ENCODE measurements around the gene PSEN2.
"Not testable (repeated sequence)": the region's sequence is repeated elsewhere in the genome, so short reads cannot be mapped to it uniquely, and the experiment has no call there.

GRCh38 chr1:226834179-226834578 lies 36.2 kb upstream of the PSEN2 start:
- TF ChIP-seq, protein P1, sequence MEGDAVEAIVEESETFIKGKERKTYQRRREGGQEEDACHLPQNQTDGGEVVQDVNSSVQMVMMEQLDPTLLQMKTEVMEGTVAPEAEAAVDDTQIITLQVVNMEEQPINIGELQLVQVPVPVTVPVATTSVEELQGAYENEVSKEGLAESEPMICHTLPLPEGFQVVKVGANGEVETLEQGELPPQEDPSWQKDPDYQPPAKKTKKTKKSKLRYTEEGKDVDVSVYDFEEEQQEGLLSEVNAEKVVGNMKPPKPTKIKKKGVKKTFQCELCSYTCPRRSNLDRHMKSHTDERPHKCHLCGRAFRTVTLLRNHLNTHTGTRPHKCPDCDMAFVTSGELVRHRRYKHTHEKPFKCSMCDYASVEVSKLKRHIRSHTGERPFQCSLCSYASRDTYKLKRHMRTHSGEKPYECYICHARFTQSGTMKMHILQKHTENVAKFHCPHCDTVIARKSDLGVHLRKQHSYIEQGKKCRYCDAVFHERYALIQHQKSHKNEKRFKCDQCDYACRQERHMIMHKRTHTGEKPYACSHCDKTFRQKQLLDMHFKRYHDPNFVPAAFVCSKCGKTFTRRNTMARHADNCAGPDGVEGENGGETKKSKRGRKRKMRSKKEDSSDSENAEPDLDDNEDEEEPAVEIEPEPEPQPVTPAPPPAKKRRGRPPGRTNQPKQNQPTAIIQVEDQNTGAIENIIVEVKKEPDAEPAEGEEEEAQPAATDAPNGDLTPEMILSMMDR (IDR thresholded peaks at IDR 0.05): not testable (repeated sequence)
- TF ChIP-seq POLR2AphosphoS5 (IDR thresholded peaks at IDR 0.05): not testable (repeated sequence)

Measured in esophagus muscularis mucosa (tissue), 3 donors.